GOT3 (cell line): Measurements from ENCODE around the gene ITPR1.

ENCODE experiments used
- DNase-seq: peaks from one replicate; lab custom pipeline; 2025; ENCODE audit warnings: mixed read lengths; lab: John Stamatoyannopoulos, UW

ITPR1 gene

GRCh38 chr3:4813909-4814304, 320.8 kb downstream of the ITPR1 start:
- no peak for DNase-seq

DNA sequence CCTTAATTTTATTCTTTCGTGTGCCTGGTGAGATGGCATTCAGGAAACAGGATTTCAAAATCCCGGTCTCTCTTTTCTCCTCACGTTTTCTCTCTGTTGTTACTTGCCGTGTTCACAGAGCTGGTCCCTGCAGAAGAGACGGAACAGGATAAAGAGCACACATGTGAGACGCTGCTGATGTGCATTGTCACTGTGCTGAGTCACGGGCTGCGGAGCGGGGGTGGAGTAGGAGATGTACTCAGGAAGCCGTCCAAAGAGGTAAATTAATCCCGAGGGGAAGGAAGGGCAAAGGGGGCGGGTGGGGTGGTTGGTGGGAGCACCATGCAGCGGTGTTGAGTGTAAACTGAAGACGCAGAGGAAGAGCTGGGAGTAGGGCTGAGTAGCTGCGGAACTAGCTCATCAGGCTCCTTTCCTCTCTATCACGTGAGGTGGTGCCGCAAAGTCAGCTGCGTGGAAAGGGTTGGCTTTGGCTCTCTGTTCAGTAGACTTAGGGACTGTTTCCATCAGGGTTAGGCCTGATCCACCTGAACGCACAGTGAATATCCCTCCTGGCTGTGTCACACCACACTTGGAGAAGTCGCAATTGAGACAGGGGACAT, 321.3 kb downstream of the ITPR1 start:
- no peak for DNase-seq

GRCh38 chr3:4814904-4815574, 321.9 kb downstream of the ITPR1 start:
- DNase-seq, result no peak

DNA sequence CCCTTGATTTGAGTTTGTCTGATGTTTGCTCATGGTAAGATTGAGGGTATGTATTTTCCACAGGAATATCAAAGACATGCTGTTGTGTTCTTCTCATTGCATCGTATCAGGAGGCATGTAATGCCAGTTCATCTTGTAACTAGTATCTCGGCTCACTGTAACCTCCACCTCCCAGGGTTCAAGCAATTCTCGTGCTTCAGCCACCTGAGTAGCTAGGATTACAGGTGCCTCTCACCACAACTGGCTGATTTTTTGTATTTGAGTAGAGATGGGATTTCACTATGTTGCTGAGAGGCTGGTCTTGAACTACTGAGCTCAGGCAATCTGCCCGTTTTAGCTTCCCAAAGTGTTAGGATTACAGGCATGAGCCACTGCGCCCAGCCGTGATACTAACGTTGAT, 323.2 kb downstream of the ITPR1 start:
- DNase-seq, result no peak

GRCh38 chr3:4816718-4817117, 323.6 kb downstream of the ITPR1 start:
- no peak for DNase-seq

DNA sequence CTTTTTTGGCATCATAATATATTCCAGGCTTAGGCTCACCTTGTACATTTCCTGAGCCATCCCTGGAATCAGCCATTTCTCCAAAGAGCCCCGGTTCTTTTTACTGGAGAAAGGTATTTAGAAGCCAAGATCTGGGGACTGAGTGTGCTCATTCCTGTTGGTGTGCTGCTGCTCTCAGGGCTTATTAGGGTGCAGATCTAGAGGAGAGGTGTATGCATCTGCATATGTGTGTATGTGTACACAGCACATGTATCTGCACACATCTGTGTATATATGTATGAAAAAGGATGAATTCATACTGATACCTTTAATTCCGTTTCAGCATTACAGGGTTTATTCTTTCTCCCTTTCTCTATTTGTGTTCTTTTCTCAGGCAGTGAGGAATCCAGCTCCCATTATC, 324.0 kb downstream of the ITPR1 start:
- no peak for DNase-seq

GRCh38 chr3:4818164-4818563, 325.0 kb downstream of the ITPR1 start:
- DNase-seq, result no peak

- no peak for DNase-seq
These were observed 326.0 kb downstream of the ITPR1 start for GRCh38 chr3:4818986-4819693.

- DNase-seq, result no peak
These were observed 326.6 kb downstream of the ITPR1 start for GRCh38 chr3:4819746-4820145.

DNA sequence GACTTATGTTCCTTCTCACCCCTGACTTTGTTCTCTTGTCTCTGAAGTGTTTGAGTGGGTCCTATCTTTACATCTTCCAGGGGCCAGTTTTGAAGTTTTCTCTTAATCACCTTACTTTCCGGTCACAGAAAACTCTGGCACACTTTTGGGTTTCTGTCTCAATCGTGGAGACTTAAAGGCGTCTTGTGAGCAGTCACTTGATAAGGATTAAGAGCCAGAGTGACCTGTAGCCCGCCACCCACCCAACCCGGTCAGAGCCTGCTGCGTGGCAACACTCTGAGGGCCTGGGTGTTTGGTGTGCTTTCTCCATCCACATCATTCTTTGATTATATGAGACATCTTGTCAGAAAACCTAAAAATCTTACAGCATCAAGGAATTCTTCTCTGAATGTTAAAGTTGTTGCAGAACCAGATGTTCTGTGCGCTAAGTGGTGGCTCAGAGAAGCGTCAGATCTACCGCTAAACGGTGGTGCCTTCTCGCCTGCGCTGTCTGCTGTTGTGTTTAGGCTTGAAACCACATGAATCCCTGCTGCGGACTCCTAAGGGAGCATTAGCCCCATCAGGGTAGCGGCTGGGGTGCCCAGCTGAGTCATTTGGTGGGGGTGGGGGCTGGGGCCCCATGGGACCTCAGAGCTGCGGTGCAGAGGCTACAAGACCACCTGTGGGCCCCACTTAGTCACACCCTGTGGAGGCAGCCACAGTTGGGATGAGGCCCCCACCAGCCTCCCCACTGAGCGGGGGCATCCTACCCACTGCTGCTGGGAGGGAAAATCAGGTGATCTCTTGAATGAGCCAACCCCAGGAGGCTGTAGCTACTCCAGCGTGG, 327.4 kb downstream of the ITPR1 start:
- no peak for DNase-seq

DNA sequence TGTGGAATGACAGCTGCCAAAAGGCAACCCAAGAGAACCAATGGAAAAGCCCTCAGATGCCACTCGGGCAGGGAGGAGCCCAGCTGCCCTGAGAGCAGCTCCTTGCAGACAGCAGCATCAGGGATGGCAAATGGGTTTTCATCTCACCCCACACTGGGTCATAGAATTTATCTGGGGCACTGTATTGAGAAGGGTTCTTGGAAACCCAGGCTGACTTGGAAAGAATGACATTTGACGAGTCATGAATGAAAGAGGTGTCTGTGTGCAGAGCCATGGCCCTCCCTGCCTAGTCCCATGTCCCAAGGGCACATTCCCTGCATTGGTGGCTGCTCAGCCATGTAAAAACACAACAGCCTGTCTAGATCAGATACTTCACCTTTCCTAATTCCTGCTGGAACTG, 328.2 kb downstream of the ITPR1 start:
- DNase-seq, result no peak

- no peak for DNase-seq
These were observed 328.8 kb downstream of the ITPR1 start for GRCh38 chr3:4821975-4822374.

- no peak for DNase-seq
These were observed 329.4 kb downstream of the ITPR1 start for GRCh38 chr3:4822568-4822967.

DNA sequence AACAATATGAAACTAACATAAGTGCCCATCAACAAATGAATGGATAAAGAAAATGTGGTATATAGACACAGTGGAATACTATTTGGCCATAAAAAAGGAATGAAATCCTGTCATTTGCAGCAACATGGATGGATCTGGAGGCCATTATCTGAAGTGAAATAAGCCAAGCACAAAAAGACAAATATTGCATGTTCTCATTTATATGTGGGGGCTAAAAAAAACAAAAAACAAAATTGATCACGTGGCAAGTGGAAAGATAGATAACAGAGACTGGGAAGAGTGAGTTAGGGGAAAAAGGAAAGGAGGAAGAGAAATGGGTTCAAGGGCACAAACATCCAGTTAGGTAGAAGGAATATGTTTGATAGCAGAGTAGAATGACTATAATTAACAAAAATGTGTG, 330.2 kb downstream of the ITPR1 start:
- DNase-seq, result no peak

GRCh38 chr3:4823986-4824925, 331.1 kb downstream of the ITPR1 start:
- DNase-seq, result no peak

- no peak for DNase-seq
These were observed 331.8 kb downstream of the ITPR1 start for GRCh38 chr3:4824926-4825325.

- DNase-seq, result no peak
These were observed 332.5 kb downstream of the ITPR1 start for GRCh38 chr3:4825436-4826236.

DNA sequence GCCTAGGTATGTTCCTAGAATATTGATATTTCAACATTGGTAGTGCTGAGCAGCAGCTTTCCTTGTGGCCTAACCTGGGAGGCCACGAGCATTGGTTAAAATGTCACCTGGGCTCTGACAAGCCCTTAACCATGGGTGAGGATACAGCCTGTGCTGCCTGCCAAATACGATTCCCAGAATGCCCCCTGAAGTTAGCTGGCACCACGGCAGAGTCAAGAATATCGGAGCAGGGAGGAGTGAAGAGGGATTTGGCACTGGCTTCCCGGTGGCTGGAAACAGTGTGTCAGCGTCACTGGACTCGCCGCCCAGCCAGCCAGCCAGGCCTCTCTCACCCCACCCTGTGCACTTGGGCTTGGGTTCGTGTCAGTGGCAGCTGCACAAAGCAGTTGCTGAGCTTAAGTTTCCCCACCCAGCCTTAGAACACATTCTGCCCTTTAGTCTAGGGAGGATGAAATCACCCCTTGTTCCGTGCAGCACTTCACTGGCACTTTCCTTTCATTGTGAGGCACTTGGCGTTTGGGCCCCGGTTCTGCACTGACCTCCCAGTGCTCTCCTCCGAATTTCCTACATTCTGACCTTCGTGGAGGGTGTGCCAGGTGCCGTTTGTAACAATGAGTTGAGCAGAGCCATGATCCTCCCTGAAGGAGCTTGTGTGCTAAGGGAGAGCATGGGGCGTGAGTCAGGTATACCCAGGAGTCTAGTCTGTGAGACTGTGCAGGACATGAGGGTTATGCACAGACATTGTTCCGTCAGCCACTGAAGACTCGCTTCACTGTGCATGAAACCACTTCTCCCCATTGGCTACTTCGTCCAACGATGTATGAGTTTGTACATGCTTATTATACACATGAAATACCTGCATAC, 333.3 kb downstream of the ITPR1 start:
- DNase-seq, result no peak

GRCh38 chr3:4827767-4828166, 334.6 kb downstream of the ITPR1 start:
- no peak for DNase-seq
